Astrocyte (in vitro differentiated cells and primary cell): Measurements from ENCODE around the gene MTA1.

ENCODE experiments used
- EZH2 ChIP-seq: IDR thresholded peaks from 2 replicates; pipeline ENCODE4 v1.6.1; 2012; ENCODE audit warnings: mild to moderate bottlenecking, low read length, inconsistent platforms; ENCODE audit not compliant: insufficient read depth
- TF ChIP-seq, protein P1 (sequence below): IDR thresholded peaks from 2 replicates; pipeline ENCODE4 v1.5.1; 2011; ENCODE audit warnings: low read depth, mild to moderate bottlenecking, inconsistent platforms, low read length, moderate library complexity; ENCODE audit not compliant: insufficient read depth

DNA sequence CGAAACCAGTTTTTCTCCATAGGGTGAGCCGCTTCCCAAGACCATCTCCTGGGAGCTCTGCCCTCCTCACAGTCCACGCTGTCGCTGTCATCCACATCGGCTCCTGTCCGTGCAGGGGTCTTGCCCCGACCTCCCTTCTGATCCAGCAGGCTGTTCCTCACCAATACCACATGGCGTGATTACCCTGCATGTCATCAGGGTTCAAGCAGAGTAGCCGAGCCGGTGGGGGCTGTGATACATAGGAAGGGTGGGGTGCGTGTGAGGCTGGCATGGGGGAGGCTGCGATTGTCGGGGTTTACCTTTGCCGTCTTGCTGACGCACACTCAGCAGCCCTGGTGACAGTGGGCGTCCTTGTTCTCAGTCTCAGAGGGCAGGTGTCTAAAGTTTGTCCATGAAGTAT lies 88.4 kb downstream of the MTA1 start:
- TF ChIP-seq, protein P1, sequence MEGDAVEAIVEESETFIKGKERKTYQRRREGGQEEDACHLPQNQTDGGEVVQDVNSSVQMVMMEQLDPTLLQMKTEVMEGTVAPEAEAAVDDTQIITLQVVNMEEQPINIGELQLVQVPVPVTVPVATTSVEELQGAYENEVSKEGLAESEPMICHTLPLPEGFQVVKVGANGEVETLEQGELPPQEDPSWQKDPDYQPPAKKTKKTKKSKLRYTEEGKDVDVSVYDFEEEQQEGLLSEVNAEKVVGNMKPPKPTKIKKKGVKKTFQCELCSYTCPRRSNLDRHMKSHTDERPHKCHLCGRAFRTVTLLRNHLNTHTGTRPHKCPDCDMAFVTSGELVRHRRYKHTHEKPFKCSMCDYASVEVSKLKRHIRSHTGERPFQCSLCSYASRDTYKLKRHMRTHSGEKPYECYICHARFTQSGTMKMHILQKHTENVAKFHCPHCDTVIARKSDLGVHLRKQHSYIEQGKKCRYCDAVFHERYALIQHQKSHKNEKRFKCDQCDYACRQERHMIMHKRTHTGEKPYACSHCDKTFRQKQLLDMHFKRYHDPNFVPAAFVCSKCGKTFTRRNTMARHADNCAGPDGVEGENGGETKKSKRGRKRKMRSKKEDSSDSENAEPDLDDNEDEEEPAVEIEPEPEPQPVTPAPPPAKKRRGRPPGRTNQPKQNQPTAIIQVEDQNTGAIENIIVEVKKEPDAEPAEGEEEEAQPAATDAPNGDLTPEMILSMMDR, result no peak
- TF ChIP-seq EZH2, result no peak
